ENCODE results near the gene SLC26A8. TPM values are rescaled to one million over a fixed set of nuclear protein-coding genes. Genes with fewer than 3 reads are reported as not detected.
"Not testable (repeated sequence)": the region's sequence is repeated elsewhere in the genome, so short reads cannot be mapped to it uniquely, and the experiment has no call there.

SLC26A8 gene
- total and polyA plus RNA-seq, 5 experiments from 2014 or later: not detected

- POLR2A ChIA-PET: no interaction called here
- H3K4me3 Mint-ChIP-seq: no peak overlapping the region
- DNase-seq: no peak
- ATAC-seq: no peak
- peak overlapping the region in 1 of 10 donors; percentile 32 for H3K27ac Mint-ChIP-seq
- no peaks in the 10 kb centered on the region for H3K36me3 Mint-ChIP-seq
- H3K27me3 Mint-ChIP-seq: peaks cover 4 to 15% (median 9%) of the 10 kb centered on the region in 5 donors
- peaks cover 0 to 3% (median under 1%) of the 10 kb centered on the region in 4 donors for H3K4me1 Mint-ChIP-seq
- H3K9me3 Mint-ChIP-seq: no peaks in the 10 kb centered on the region
Measured at GRCh38 chr6:35955521-35955920, 68.9 kb downstream of the SLC26A8 start.

GRCh38 chr6:35955071-35955470 is 69.4 kb downstream of the SLC26A8 start:
- POLR2A ChIA-PET: no interaction called here
- no peaks in the 10 kb centered on the region for H3K9me3 Mint-ChIP-seq
- DNase-seq (no peak), ATAC-seq (no peak)
- peaks cover 3 to 15% (median 9%) of the 10 kb centered on the region in 5 donors for H3K27me3 Mint-ChIP-seq
- H3K4me3 Mint-ChIP-seq: no peak overlapping the region
- H3K27ac Mint-ChIP-seq: no peak overlapping the region
- H3K4me1 Mint-ChIP-seq: peaks cover 0 to 3% (median under 1%) of the 10 kb centered on the region in 4 donors
- H3K36me3 Mint-ChIP-seq: no peaks in the 10 kb centered on the region

- POLR2A ChIA-PET: no interaction called here
- no peak overlapping the region for H3K4me3 Mint-ChIP-seq
- H3K27me3 Mint-ChIP-seq: peaks cover 3 to 13% (median 7%) of the 10 kb centered on the region in 5 donors
- ATAC-seq: no peak
- H3K4me1 Mint-ChIP-seq: peaks cover 0 to 3% (median under 1%) of the 10 kb centered on the region in 4 donors
- no peaks in the 10 kb centered on the region for H3K36me3 Mint-ChIP-seq
- H3K27ac Mint-ChIP-seq: no peak overlapping the region
- H3K9me3 Mint-ChIP-seq: no peaks in the 10 kb centered on the region
- no peak for DNase-seq
Measured at GRCh38 chr6:35954333-35954732, 70.1 kb downstream of the SLC26A8 start.

GRCh38 chr6:35948725-35949124 is 75.7 kb downstream of the SLC26A8 start:
- no peaks in the 10 kb centered on the region for H3K36me3 Mint-ChIP-seq
- H3K9me3 Mint-ChIP-seq: no peaks in the 10 kb centered on the region
- no peak for DNase-seq
- H3K27me3 Mint-ChIP-seq: peaks cover 0 to 6% (median 2%) of the 10 kb centered on the region in 5 donors
- H3K27ac Mint-ChIP-seq: no peak overlapping the region
- H3K4me3 Mint-ChIP-seq: no peak overlapping the region
- no peak for ATAC-seq
- H3K4me1 Mint-ChIP-seq: peaks cover 0 to 3% (median under 1%) of the 10 kb centered on the region in 4 donors
- POLR2A ChIA-PET: no interaction called here

DNA sequence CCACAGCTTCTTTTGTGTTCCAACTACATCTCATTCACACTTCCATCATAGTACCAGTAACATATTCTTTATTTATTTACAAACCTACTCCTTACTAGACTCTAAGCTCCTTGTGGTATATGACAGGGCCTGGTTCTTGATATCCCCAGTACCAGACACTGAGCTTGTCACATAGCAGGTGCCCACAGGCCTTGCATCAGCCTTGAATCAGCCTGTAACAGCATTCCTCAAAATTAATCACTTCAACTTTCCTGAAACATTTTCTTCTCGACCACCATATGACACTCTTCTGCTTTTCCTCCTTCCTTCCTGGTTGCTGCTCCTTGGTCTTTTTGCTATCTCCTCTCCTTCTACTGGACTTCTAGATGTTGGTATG is 78.8 kb downstream of the SLC26A8 start:
- H3K27me3 Mint-ChIP-seq: peaks cover 0 to 18% (median 2%) of the 10 kb centered on the region in 5 donors
- peaks cover 0 to 3% (median 0%) of the 10 kb centered on the region in 9 donors for H3K9me3 Mint-ChIP-seq
- no peak overlapping the region for H3K27ac Mint-ChIP-seq
- H3K36me3 Mint-ChIP-seq: peaks cover 0 to 9% (median 0%) of the 10 kb centered on the region in 3 donors
- H3K4me1 Mint-ChIP-seq: no peaks in the 10 kb centered on the region
- DNase-seq: no peak
- POLR2A ChIA-PET: interaction anchor here (0.5 kb wide), 1 partner anchor 96 kb away, joined by 3 read pairs; no protein-coding TSS in a partner anchor
- no peak overlapping the region for H3K4me3 Mint-ChIP-seq
- no peak for ATAC-seq

DNA sequence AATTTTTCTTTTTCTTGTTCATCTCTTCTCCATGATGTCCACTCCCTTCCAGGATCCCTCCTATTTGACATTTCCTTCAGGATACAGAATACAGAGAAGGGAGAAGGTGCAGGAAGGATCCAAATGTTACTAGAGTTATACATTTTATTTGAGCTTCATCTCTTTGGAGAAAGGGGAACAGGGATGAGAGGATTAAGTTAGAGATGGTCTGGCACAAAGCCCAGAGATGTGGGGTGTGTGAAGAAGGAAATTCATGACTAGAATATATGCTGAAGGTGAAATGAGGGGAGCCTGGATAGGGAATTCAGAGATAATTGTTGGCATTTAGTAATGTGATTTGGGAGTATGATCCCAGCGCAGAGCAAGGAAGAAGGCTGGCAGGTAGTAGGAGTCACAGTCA is 81.1 kb downstream of the SLC26A8 start:
- no peak overlapping the region for H3K4me3 Mint-ChIP-seq
- peaks cover 0 to 9% (median 0%) of the 10 kb centered on the region in 3 donors for H3K36me3 Mint-ChIP-seq
- DNase-seq (no peak), ATAC-seq (no peak)
- peaks cover 0 to 3% (median 0%) of the 10 kb centered on the region in 9 donors for H3K9me3 Mint-ChIP-seq
- peaks cover 0 to 18% (median 2%) of the 10 kb centered on the region in 5 donors for H3K27me3 Mint-ChIP-seq
- no peak overlapping the region for H3K27ac Mint-ChIP-seq
- POLR2A ChIA-PET: no interaction called here
- H3K4me1 Mint-ChIP-seq: no peaks in the 10 kb centered on the region

DNA sequence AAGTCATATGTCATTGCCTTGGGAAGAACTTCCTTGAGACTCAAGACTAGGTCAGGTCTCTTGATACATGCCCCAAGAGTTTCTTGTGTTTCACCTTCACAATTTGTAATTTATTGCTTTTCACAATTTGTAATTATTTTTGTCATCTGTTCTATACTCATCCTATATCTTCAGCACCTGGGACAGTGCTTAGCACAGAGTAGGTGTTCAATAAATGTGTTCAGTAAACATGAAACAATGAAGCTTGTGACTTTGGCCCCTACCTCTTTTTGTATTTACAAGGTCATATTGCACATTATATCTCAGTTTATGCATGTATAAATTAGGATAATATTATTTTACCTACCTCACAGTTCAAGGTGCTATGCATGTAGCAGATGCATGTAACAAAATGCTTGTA is 82.1 kb downstream of the SLC26A8 start:
- peaks cover 0 to 9% (median 0%) of the 10 kb centered on the region in 3 donors for H3K36me3 Mint-ChIP-seq
- peaks cover 0 to 18% (median 2%) of the 10 kb centered on the region in 5 donors for H3K27me3 Mint-ChIP-seq
- H3K27ac Mint-ChIP-seq: no peak overlapping the region
- ATAC-seq (no peak), DNase-seq (no peak)
- POLR2A ChIA-PET: no interaction called here
- H3K4me3 Mint-ChIP-seq: no peak overlapping the region
- H3K4me1 Mint-ChIP-seq: no peaks in the 10 kb centered on the region
- H3K9me3 Mint-ChIP-seq: peaks cover 0 to 7% (median 0%) of the 10 kb centered on the region in 9 donors

- H3K27ac Mint-ChIP-seq, POLR2A ChIA-PET, H3K4me3 Mint-ChIP-seq, DNase-seq, ATAC-seq, H3K4me1 Mint-ChIP-seq: not testable (repeated sequence)
- H3K27me3 Mint-ChIP-seq: peaks cover 0 to 18% (median 2%) of the 10 kb centered on the region in 5 donors
- peaks cover 0 to 15% (median 0%) of the 10 kb centered on the region in 3 donors for H3K36me3 Mint-ChIP-seq
- H3K9me3 Mint-ChIP-seq: peaks cover 0 to 12% (median 3%) of the 10 kb centered on the region in 9 donors
Measured at GRCh38 chr6:35941170-35941569, 83.3 kb downstream of the SLC26A8 start.

DNA sequence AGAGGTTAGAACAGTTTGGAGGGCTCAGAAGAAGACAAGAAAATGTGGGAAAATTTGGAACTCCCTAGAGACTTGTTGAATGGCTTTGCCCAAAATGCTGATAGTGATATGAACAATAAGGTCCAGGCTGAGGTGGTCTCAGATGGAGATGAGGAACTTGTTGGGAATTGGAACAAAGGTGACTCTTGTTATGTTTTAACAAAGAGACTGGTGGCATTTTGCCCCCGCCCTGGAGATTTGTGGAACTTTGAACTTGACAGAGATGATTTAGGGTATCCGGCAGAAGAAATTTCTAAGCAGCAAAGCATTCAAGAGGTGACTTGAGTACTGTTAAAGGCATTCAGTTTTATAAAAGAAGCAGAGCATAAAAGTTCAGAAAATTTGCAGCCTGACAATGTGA is 84.4 kb downstream of the SLC26A8 start:
- Mint-ChIP-seq H3K36me3 (peaks cover 0 to 15% (median 0%) of the 10 kb centered on the region in 3 donors), H3K27me3 (peaks cover 0 to 12% (median 1%) of the 10 kb centered on the region in 5 donors), H3K9me3 (peaks cover 0 to 12% (median 3%) of the 10 kb centered on the region in 9 donors)
- H3K4me1 Mint-ChIP-seq, ATAC-seq, H3K4me3 Mint-ChIP-seq, POLR2A ChIA-PET, H3K27ac Mint-ChIP-seq, DNase-seq: not testable (repeated sequence)

GRCh38 chr6:35939259-35939658 is 85.2 kb downstream of the SLC26A8 start:
- Mint-ChIP-seq H3K27me3 (peaks cover 0 to 13% (median 1%) of the 10 kb centered on the region in 5 donors), H3K9me3 (peaks cover 0 to 12% (median 3%) of the 10 kb centered on the region in 9 donors), H3K36me3 (peaks cover 0 to 15% (median 0%) of the 10 kb centered on the region in 3 donors)
- H3K27ac Mint-ChIP-seq, H3K4me1 Mint-ChIP-seq, ATAC-seq, POLR2A ChIA-PET, DNase-seq, H3K4me3 Mint-ChIP-seq: not testable (repeated sequence)

DNA sequence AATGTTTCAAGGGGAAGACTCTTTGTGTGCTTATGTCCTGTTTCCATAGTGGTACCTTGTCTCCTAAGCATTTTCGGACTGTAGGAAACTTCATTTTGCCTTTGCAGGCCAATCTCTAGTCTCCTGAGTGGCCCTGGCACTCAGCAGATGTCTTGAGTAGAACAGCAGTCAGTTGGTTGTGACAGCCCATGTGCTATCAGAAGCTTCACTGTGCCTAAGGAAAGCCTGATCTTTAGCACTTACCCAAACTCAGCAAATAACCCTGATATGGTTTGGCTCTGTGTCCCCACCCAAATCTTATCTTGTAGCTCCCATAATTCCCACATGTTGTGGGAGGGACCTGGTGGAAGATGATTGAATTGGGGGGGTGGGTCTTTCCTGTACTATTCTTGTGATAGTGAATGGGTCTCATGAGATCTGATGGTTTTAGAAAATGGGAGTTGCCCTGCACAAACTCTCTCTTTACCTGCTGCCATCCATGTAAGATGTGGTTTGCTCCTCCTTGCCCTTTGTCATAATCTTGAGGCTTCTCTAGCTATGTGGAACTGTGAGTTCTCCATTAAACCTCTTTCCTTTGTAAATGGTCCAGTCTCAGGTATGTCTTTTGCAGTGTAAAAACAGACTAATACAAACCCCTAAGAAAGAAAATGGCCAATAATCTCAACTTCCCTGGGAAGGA is 87.6 kb downstream of the SLC26A8 start:
- Mint-ChIP-seq H3K4me3 (no peak overlapping the region), H3K9me3 (peaks cover 0 to 12% (median 3%) of the 10 kb centered on the region in 9 donors), H3K4me1 (peaks cover 0 to 7% (median 4%) of the 10 kb centered on the region in 4 donors), H3K27ac (no peak overlapping the region), H3K36me3 (peaks cover 0 to 15% (median 0%) of the 10 kb centered on the region in 3 donors), H3K27me3 (peaks cover 0 to 13% (median 1%) of the 10 kb centered on the region in 5 donors)
- POLR2A ChIA-PET: no interaction called here
- DNase-seq: no peak
- no peak for ATAC-seq

GRCh38 chr6:35935469-35935868 is 89.0 kb downstream of the SLC26A8 start:
- no peak overlapping the region for H3K27ac Mint-ChIP-seq
- H3K4me1 Mint-ChIP-seq: peaks cover 0 to 7% (median 4%) of the 10 kb centered on the region in 4 donors

GRCh38 chr6:35933844-35934243 is 90.6 kb downstream of the SLC26A8 start:
- peaks cover 0 to 5% (median 0%) of the 10 kb centered on the region in 3 donors for H3K36me3 Mint-ChIP-seq
- H3K9me3 Mint-ChIP-seq: peaks cover 0 to 12% (median 3%) of the 10 kb centered on the region in 9 donors
- H3K4me1 Mint-ChIP-seq: peaks cover 0 to 7% (median 4%) of the 10 kb centered on the region in 4 donors
- DNase-seq: no peak
- POLR2A ChIA-PET: no interaction called here
- peaks cover 0 to 6% (median 0%) of the 10 kb centered on the region in 5 donors for H3K27me3 Mint-ChIP-seq
- no peak overlapping the region for H3K27ac Mint-ChIP-seq
- no peak for ATAC-seq
- H3K4me3 Mint-ChIP-seq: no peak overlapping the region

More at GRCh38 chr6:35935469-35935868, 89.0 kb downstream of the SLC26A8 start:
- POLR2A ChIA-PET: no interaction called here
- no peak overlapping the region for H3K4me3 Mint-ChIP-seq
- H3K9me3 Mint-ChIP-seq: peaks cover 0 to 12% (median 3%) of the 10 kb centered on the region in 9 donors
- ATAC-seq (no peak), DNase-seq (no peak)
- peaks cover 0 to 6% (median 0%) of the 10 kb centered on the region in 5 donors for H3K27me3 Mint-ChIP-seq
- H3K36me3 Mint-ChIP-seq: peaks cover 0 to 5% (median 0%) of the 10 kb centered on the region in 3 donors

All from naive thymus-derived CD8-positive, alpha-beta T cell (primary cell).